Measurements from ENCODE around the gene ST7.

Gene ST7

GRCh38 chr7:116963234-116963633 lies 9.9 kb downstream of the ST7 start:
- Histone ChIP-seq H3F3A (ENCODE audit: low read depth) (no peaks in the 10 kb centered on the region), H2AFZ (ENCODE audit: low read length) (no peak overlapping the region), H3K4me1 (ENCODE audit: insufficient read depth, low read length, poor library complexity, severe bottlenecking) (no peaks in the 10 kb centered on the region), H3K9me2 (replicated peaks; ENCODE audit: low read depth, low read length) (no peaks in the 10 kb centered on the region), H3K4me2 (ENCODE audit: low read depth, low read length, poor library complexity, severe bottlenecking) (no peak overlapping the region), H3K36me3 (ENCODE audit: insufficient read depth, low read length) (no peaks in the 10 kb centered on the region), H3K4me3 (ENCODE audit: low read length, poor library complexity, severe bottlenecking) (no peak overlapping the region), H3K79me2 (ENCODE audit: insufficient read depth, low read length) (no peaks in the 10 kb centered on the region), H3K9me3 (ENCODE audit: insufficient read depth, low read depth, low read length) (no peaks in the 10 kb centered on the region), H3K9ac (ENCODE audit: low read depth, low read length, poor library complexity, severe bottlenecking) (no peak overlapping the region), H3K27me3 (ENCODE audit: insufficient read depth, low read length, poor library complexity, severe bottlenecking) (no peaks in the 10 kb centered on the region), H4K20me1 (ENCODE audit: insufficient read depth, low read length, poor library complexity, severe bottlenecking) (no peaks in the 10 kb centered on the region)
- TF ChIP-seq EZH2phosphoT487 (IDR thresholded peaks at IDR 0.05; ENCODE audit: borderline replicate concordance) (no peak), CTCF (conservative IDR thresholded peaks at IDR 0.05; ENCODE audit: low read length) (no peak)

- H3K79me2 ChIP-seq (ENCODE audit: insufficient read depth, low read length), result no peaks in the 10 kb centered on the region
Observed at GRCh38 chr7:116966601-116967000, 13.3 kb downstream of the ST7 start.

GRCh38 chr7:116967254-116967922 lies 14.1 kb downstream of the ST7 start:
- no peaks in the 10 kb centered on the region for H3K9me2 ChIP-seq (replicated peaks; ENCODE audit: low read depth, low read length)
- no peaks in the 10 kb centered on the region for H4K20me1 ChIP-seq (ENCODE audit: insufficient read depth, low read length, poor library complexity, severe bottlenecking)
- H3K4me3 ChIP-seq (ENCODE audit: low read length, poor library complexity, severe bottlenecking), result no peak overlapping the region
- H3F3A ChIP-seq (ENCODE audit: low read depth), result no peaks in the 10 kb centered on the region
- no peaks in the 10 kb centered on the region for H3K9me3 ChIP-seq (ENCODE audit: insufficient read depth, low read depth, low read length)
- H3K9ac ChIP-seq (ENCODE audit: low read depth, low read length, poor library complexity, severe bottlenecking), result no peak overlapping the region
- no peaks in the 10 kb centered on the region for H3K36me3 ChIP-seq (ENCODE audit: insufficient read depth, low read length)
- H2AFZ ChIP-seq (ENCODE audit: low read length), result no peak overlapping the region
- H3K79me2 ChIP-seq (ENCODE audit: insufficient read depth, low read length), result no peaks in the 10 kb centered on the region
- H3K4me2 ChIP-seq (ENCODE audit: low read depth, low read length, poor library complexity, severe bottlenecking), result no peak overlapping the region
- no peaks in the 10 kb centered on the region for H3K27me3 ChIP-seq (ENCODE audit: insufficient read depth, low read length, poor library complexity, severe bottlenecking)
- TF ChIP-seq CTCF (conservative IDR thresholded peaks at IDR 0.05; ENCODE audit: low read length), result no peak
- no peak for TF ChIP-seq EZH2phosphoT487 (IDR thresholded peaks at IDR 0.05; ENCODE audit: borderline replicate concordance)
- H3K4me1 ChIP-seq (ENCODE audit: insufficient read depth, low read length, poor library complexity, severe bottlenecking), result peaks cover 6% of the 10 kb centered on the region

More at GRCh38 chr7:116966601-116967000, 13.3 kb downstream of the ST7 start:
- Histone ChIP-seq H2AFZ (ENCODE audit: low read length) (no peak overlapping the region), H3F3A (ENCODE audit: low read depth) (no peaks in the 10 kb centered on the region), H3K36me3 (ENCODE audit: insufficient read depth, low read length) (no peaks in the 10 kb centered on the region), H3K9me3 (ENCODE audit: insufficient read depth, low read depth, low read length) (no peaks in the 10 kb centered on the region), H3K4me1 (ENCODE audit: insufficient read depth, low read length, poor library complexity, severe bottlenecking) (peaks cover 6% of the 10 kb centered on the region), H3K4me3 (ENCODE audit: low read length, poor library complexity, severe bottlenecking) (no peak overlapping the region), H4K20me1 (ENCODE audit: insufficient read depth, low read length, poor library complexity, severe bottlenecking) (no peaks in the 10 kb centered on the region), H3K27me3 (ENCODE audit: insufficient read depth, low read length, poor library complexity, severe bottlenecking) (no peaks in the 10 kb centered on the region), H3K4me2 (ENCODE audit: low read depth, low read length, poor library complexity, severe bottlenecking) (no peak overlapping the region), H3K9me2 (replicated peaks; ENCODE audit: low read depth, low read length) (no peaks in the 10 kb centered on the region), H3K9ac (ENCODE audit: low read depth, low read length, poor library complexity, severe bottlenecking) (no peak overlapping the region)
- TF ChIP-seq CTCF (conservative IDR thresholded peaks at IDR 0.05; ENCODE audit: low read length) (no peak), EZH2phosphoT487 (IDR thresholded peaks at IDR 0.05; ENCODE audit: borderline replicate concordance) (no peak)
